GM23338 (cell line): ENCODE data around the gene IKBKG. TPM values are rescaled to one million over a fixed set of nuclear protein-coding genes. Genes with fewer than 3 reads are reported as not detected.

Source experiments
- ATAC-seq: fragments of 200-7000 bp; cut with Tn5 transposase; 3 replicates; pipeline ENCODE4 v1.9.1; 2020
- DNase-seq: peaks from one replicate; pipeline ENCODE4 v3.0.0-alpha.2; 2015; ENCODE audit warnings: low spot score
- H2AFZ ChIP-seq: fragments of 200-600 bp; sonication (generic); 2 replicates; pipeline ENCODE4 v1.8.0; 2016; ENCODE audit warnings: antibody characterized with exemption, mild to moderate bottlenecking, moderate library complexity
- H3F3A ChIP-seq: fragments of 200-600 bp; sonication (generic); replicated peaks from 2 replicates; pipeline ENCODE4 v1.8.0; 2017; ENCODE audit warnings: antibody characterized with exemption, mixed run types, low read depth
- H3K27ac ChIP-seq: fragments of 200-600 bp; sonication (generic); 2 replicates; pipeline ENCODE4 v1.6.1; 2016; ENCODE audit warnings: low read depth
- H3K27me3 ChIP-seq: fragments of 200-600 bp; sonication (generic); 2 replicates; pipeline ENCODE4 v1.8.0; 2016; ENCODE audit warnings: mild to moderate bottlenecking, mixed run types, moderate library complexity; ENCODE audit not compliant: insufficient read depth
- H3K36me3 ChIP-seq: fragments of 200-600 bp; sonication (generic); 2 replicates; pipeline ENCODE4 v1.8.0; 2016; ENCODE audit warnings: mild to moderate bottlenecking; ENCODE audit not compliant: insufficient read depth
- H3K4me1 ChIP-seq: fragments of 200-600 bp; sonication (generic); 2 replicates; pipeline ENCODE4 v1.8.0; 2016; ENCODE audit warnings: mild to moderate bottlenecking, moderate library complexity; ENCODE audit not compliant: insufficient read depth
- H3K4me2 ChIP-seq: fragments of 200-600 bp; sonication (generic); 2 replicates; pipeline ENCODE4 v1.7.1; 2017; ENCODE audit warnings: mixed run types
- H3K4me3 ChIP-seq: fragments of 200-600 bp; sonication (generic); 2 replicates; pipeline ENCODE4 v1.6.1; 2016; ENCODE audit warnings: mixed run types
- H3K79me2 ChIP-seq: fragments of 200-600 bp; sonication (generic); replicated peaks from 2 replicates; pipeline ENCODE4 v1.8.0; 2017; ENCODE audit warnings: mild to moderate bottlenecking; ENCODE audit not compliant: insufficient read depth
- H3K9me2 ChIP-seq: fragments of 200-600 bp; sonication (generic); 2 replicates; pipeline ENCODE4 v1.8.0; 2017; ENCODE audit not compliant: insufficient read depth
- H4K20me1 ChIP-seq: fragments of 200-600 bp; sonication (generic); replicated peaks from 2 replicates; pipeline ENCODE4 v1.8.0; 2017; ENCODE audit warnings: mild to moderate bottlenecking; ENCODE audit not compliant: insufficient read depth
- H3K27ac Mint-ChIP-seq: 2 replicates; pipeline ENCODE4 v1.8.0; 2020; ENCODE audit warnings: inconsistent platforms, mild to moderate bottlenecking, moderate library complexity, mixed read lengths
- H3K27me3 Mint-ChIP-seq: 3 replicates; pipeline ENCODE4 v1.8.0; 2022; ENCODE audit warnings: low read depth, mild to moderate bottlenecking, moderate library complexity, mixed read lengths, inconsistent platforms; ENCODE audit not compliant: insufficient read depth, poor library complexity
- H3K36me3 Mint-ChIP-seq: 3 replicates; pipeline ENCODE4 v1.8.0; 2021; ENCODE audit warnings: low read depth, mild to moderate bottlenecking, inconsistent platforms, moderate library complexity, mixed read lengths
- H3K4me1 Mint-ChIP-seq: 3 replicates; pipeline ENCODE4 v1.8.0; 2020; ENCODE audit warnings: mild to moderate bottlenecking, inconsistent platforms, mixed read lengths
- H3K4me3 Mint-ChIP-seq: 3 replicates; pipeline ENCODE4 v1.8.0; 2021; ENCODE audit warnings: moderate library complexity, mild to moderate bottlenecking, inconsistent platforms, mixed read lengths
- H3K9me3 Mint-ChIP-seq: 3 replicates; pipeline ENCODE4 v1.8.0; 2020; ENCODE audit warnings: moderate library complexity, mild to moderate bottlenecking, inconsistent platforms, mixed read lengths
- ETS1 ChIP-seq: IDR thresholded peaks from 2 replicates; pipeline ENCODE4 v1.6.1; 2016; ENCODE audit warnings: antibody characterized with exemption
- EZH2 ChIP-seq: fragments of 200-600 bp; sonication (generic); IDR thresholded peaks from one replicate; pipeline ENCODE4 v1.8.0; 2017; ENCODE audit warnings: antibody characterized with exemption, mild to moderate bottlenecking, low read depth; ENCODE audit not compliant: unreplicated experiment
- NANOG ChIP-seq: IDR thresholded peaks from 2 replicates; pipeline ENCODE4 v1.6.1; 2016; ENCODE audit warnings: antibody characterized with exemption, borderline replicate concordance
- POLR2AphosphoS5 ChIP-seq: IDR thresholded peaks from 2 replicates; pipeline ENCODE4 v1.6.1; 2016; ENCODE audit warnings: antibody characterized with exemption, low read depth
- ZNF114 ChIP-seq: fragments of 250-450 bp; sonication (Bioruptor Pico); IDR thresholded peaks from 2 replicates; pipeline ENCODE4 v1.5.0; 2020; ENCODE audit warnings: mild to moderate bottlenecking, moderate library complexity
- ZNF331 ChIP-seq: fragments of 250-450 bp; sonication (Bioruptor Pico); IDR thresholded peaks from 2 replicates; pipeline ENCODE4 v1.5.0; 2020; ENCODE audit warnings: low read depth, mild to moderate bottlenecking, moderate library complexity
- polyA plus RNA-seq: library from polyadenylated mRNA; unstranded; fragments of >200 nt; fragmentation: Nextera tagmentation; extraction: Ambion mirVana; gene quantifications from 2 replicates; pipeline ENCODE4 v1.2.1, GENCODE V29; 2016
- total RNA-seq: library from RNA; depleted of rRNA; stranded (reverse); fragments of >200 nt; shearing (Covaris generic); gene quantifications from 2 replicates; pipeline ENCODE4 v1.2.3, GENCODE V29; 2014
- TF ChIP-seq, protein P1 (sequence below), 2 experiments: fragments of 200-600 bp in 1 of 2; sonication (generic) in 1 of 2; conservative IDR thresholded peaks; 2 replicates each; pipeline versions ENCODE4 v1.5.1 to v1.6.1; 2016 to 2017; ENCODE audit warnings: antibody characterized with exemption in 2 of 2, low read depth in 2 of 2, mild to moderate bottlenecking in 2 of 2, moderate library complexity in 1 of 2
- TF ChIP-seq, protein P2 (sequence below): fragments of 250-450 bp; sonication (Bioruptor Pico); IDR thresholded peaks from 2 replicates; pipeline ENCODE4 v1.5.0; 2020; ENCODE audit warnings: mild to moderate bottlenecking, moderate library complexity

Gene IKBKG
- total and polyA plus RNA-seq, 2 experiments from 2014 or later: 11.5 to 14.9 TPM

DNA sequence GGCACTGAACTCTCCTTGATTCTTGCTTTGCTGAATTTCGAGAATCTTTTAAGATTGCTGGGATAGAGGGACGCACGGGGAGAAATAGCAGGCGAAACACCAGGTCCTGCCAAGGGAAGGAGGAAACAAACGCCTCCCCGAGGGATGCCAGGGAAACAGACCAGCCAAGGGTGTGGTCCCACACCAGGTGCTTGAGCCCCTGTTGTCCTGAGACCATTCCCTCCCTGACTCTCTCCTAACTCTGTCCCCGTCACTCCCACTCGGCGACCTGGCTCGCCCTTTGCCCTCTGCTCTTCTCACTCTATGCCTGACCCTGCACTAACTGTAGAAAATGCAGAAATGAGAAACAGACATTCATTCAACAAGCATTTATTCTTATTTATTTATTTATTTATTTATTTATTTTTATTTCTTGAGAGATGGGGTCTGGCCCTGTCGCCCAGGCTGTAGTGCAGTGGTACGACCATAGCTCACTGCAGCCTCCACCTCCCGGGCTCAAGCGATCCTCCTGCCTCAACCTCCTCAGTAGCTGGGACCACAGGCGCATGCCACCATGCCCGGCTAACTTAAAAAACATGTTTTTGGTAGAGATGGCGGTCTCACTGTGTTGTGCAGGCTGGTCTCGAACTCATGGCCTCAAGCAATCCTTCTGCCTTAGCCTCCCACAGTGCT is 55.5 kb downstream of the IKBKG start:
- H3K27ac ChIP-seq: no peak overlapping the region
- no peaks in the 10 kb centered on the region for H3K27me3 ChIP-seq
- Mint-ChIP-seq H3K27ac (no peak overlapping the region), H3K9me3 (peaks cover 4% of the 10 kb centered on the region; the same call in 2 of the 3 replicates), H3K36me3 (peaks cover 4% of the 10 kb centered on the region), H3K27me3 (peaks cover 4% of the 10 kb centered on the region), H3K4me3 (no peak overlapping the region), H3K4me1 (peaks cover 13% of the 10 kb centered on the region; the same call in 2 of the 3 replicates)
- DNase-seq (no peak), ATAC-seq (no peak)
- TF ChIP-seq ZNF114 (CRISPR knock-in tag) (no peak), ETS1 (no peak), ZNF331 (CRISPR knock-in tag) (no peak), EZH2 (no peak), NANOG (no peak), POLR2AphosphoS5 (no peak)
- TF ChIP-seq, protein P1, sequence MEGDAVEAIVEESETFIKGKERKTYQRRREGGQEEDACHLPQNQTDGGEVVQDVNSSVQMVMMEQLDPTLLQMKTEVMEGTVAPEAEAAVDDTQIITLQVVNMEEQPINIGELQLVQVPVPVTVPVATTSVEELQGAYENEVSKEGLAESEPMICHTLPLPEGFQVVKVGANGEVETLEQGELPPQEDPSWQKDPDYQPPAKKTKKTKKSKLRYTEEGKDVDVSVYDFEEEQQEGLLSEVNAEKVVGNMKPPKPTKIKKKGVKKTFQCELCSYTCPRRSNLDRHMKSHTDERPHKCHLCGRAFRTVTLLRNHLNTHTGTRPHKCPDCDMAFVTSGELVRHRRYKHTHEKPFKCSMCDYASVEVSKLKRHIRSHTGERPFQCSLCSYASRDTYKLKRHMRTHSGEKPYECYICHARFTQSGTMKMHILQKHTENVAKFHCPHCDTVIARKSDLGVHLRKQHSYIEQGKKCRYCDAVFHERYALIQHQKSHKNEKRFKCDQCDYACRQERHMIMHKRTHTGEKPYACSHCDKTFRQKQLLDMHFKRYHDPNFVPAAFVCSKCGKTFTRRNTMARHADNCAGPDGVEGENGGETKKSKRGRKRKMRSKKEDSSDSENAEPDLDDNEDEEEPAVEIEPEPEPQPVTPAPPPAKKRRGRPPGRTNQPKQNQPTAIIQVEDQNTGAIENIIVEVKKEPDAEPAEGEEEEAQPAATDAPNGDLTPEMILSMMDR (conservative IDR thresholded peaks at IDR 0.05; ENCODE audit: low read depth in 2 of 2): no peak
- TF ChIP-seq, protein P2, sequence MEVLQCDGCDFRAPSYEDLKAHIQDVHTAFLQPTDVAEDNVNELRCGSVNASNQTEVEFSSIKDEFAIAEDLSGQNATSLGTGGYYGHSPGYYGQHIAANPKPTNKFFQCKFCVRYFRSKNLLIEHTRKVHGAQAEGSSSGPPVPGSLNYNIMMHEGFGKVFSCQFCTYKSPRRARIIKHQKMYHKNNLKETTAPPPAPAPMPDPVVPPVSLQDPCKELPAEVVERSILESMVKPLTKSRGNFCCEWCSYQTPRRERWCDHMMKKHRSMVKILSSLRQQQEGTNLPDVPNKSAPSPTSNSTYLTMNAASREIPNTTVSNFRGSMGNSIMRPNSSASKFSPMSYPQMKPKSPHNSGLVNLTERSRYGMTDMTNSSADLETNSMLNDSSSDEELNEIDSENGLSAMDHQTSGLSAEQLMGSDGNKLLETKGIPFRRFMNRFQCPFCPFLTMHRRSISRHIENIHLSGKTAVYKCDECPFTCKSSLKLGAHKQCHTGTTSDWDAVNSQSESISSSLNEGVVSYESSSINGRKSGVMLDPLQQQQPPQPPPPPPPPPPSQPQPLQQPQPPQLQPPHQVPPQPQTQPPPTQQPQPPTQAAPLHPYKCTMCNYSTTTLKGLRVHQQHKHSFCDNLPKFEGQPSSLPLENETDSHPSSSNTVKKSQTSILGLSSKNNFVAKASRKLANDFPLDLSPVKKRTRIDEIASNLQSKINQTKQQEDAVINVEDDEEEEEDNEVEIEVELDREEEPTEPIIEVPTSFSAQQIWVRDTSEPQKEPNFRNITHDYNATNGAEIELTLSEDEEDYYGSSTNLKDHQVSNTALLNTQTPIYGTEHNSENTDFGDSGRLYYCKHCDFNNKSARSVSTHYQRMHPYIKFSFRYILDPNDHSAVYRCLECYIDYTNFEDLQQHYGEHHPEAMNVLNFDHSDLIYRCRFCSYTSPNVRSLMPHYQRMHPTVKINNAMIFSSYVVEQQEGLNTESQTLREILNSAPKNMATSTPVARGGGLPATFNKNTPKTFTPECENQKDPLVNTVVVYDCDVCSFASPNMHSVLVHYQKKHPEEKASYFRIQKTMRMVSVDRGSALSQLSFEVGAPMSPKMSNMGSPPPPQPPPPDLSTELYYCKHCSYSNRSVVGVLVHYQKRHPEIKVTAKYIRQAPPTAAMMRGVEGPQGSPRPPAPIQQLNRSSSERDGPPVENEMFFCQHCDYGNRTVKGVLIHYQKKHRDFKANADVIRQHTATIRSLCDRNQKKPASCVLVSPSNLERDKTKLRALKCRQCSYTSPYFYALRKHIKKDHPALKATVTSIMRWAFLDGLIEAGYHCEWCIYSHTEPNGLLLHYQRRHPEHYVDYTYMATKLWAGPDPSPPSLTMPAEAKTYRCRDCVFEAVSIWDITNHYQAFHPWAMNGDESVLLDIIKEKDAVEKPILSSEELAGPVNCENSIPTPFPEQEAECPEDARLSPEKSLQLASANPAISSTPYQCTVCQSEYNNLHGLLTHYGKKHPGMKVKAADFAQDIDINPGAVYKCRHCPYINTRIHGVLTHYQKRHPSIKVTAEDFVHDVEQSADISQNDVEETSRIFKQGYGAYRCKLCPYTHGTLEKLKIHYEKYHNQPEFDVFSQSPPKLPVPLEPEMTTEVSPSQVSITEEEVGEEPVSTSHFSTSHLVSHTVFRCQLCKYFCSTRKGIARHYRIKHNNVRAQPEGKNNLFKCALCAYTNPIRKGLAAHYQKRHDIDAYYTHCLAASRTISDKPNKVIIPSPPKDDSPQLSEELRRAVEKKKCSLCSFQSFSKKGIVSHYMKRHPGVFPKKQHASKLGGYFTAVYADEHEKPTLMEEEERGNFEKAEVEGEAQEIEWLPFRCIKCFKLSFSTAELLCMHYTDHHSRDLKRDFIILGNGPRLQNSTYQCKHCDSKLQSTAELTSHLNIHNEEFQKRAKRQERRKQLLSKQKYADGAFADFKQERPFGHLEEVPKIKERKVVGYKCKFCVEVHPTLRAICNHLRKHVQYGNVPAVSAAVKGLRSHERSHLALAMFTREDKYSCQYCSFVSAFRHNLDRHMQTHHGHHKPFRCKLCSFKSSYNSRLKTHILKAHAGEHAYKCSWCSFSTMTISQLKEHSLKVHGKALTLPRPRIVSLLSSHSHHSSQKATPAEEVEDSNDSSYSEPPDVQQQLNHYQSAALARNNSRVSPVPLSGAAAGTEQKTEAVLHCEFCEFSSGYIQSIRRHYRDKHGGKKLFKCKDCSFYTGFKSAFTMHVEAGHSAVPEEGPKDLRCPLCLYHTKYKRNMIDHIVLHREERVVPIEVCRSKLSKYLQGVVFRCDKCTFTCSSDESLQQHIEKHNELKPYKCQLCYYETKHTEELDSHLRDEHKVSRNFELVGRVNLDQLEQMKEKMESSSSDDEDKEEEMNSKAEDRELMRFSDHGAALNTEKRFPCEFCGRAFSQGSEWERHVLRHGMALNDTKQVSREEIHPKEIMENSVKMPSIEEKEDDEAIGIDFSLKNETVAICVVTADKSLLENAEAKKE (CRISPR knock-in tag): no peak
- H3K4me1 ChIP-seq: no peaks in the 10 kb centered on the region
- H2AFZ ChIP-seq: no peak overlapping the region
- no peaks in the 10 kb centered on the region for H3K9me2 ChIP-seq
- H3F3A ChIP-seq: no peaks in the 10 kb centered on the region
- H3K4me3 ChIP-seq: no peak overlapping the region
- no peak overlapping the region for H3K4me2 ChIP-seq
- no peaks in the 10 kb centered on the region for H3K79me2 ChIP-seq
- no peaks in the 10 kb centered on the region for H3K36me3 ChIP-seq
- H4K20me1 ChIP-seq: no peaks in the 10 kb centered on the region
